ENCODE results near the gene TACSTD2. TPM values are rescaled to one million over a fixed set of nuclear protein-coding genes. Genes with fewer than 3 reads are reported as not detected.
"Not testable (repeated sequence)": the region's sequence is repeated elsewhere in the genome, so short reads cannot be mapped to it uniquely, and the experiment has no call there.

The TACSTD2 gene
- total RNA-seq, 1 experiment from 2014 or later, result 0.28 TPM

- Histone ChIP-seq H3K9me3 (ENCODE audit: control insufficient read depth, insufficient read depth, low read depth, low read length) (no peaks in the 10 kb centered on the region), H3K27me3 (ENCODE audit: control insufficient read depth, insufficient read depth, low read length) (peaks cover 11% of the 10 kb centered on the region), H3K4me1 (ENCODE audit: control insufficient read depth, insufficient read depth, low read length) (no peaks in the 10 kb centered on the region), H3K4me3 (ENCODE audit: low read depth in 2 of 2, low read length in 2 of 2) (no peak overlapping the region), H3K36me3 (ENCODE audit: control insufficient read depth, insufficient read depth, low read length) (no peaks in the 10 kb centered on the region), H3K27ac (ENCODE audit: low read length) (no peak overlapping the region)
- ATAC-seq (no peak), DNase-seq (ENCODE audit: low read depth, low spot score) (no peak)
- no TSS peak for BruUV-seq (replicated peaks)
- in situ Hi-C loops (cut with HindIII; ENCODE audit: low pct_unique_long_range_greater_than_20kb, low sequenced_read_pairs), result no loop called here
- no peak for TF ChIP-seq POLR2AphosphoS5 (IDR thresholded peaks at IDR 0.05; ENCODE audit: low read depth, low read length)
- TF ChIP-seq CTCF (IDR thresholded peaks at IDR 0.05), result no peak
- TF ChIP-seq REST (IDR thresholded peaks at IDR 0.05; ENCODE audit: insufficient read depth in 1 of 2, low read depth in 2 of 2, low read length in 1 of 2), result no peak
- TF ChIP-seq SIN3A (IDR thresholded peaks at IDR 0.05; ENCODE audit: borderline replicate concordance, insufficient read depth, low read depth, low read length), result no peak
- no peak for TF ChIP-seq TCF7L2 (IDR thresholded peaks at IDR 0.05; ENCODE audit: low read depth, low read length)
- intact Hi-C loops (cut with micrococcal nuclease; ENCODE audit: unreplicated experiment), result no loop called here
- ChIA-PET CTCF (no interaction called here), POLR2A (no interaction called here)
Measured at GRCh38 chr1:58566339-58566738, 10.7 kb downstream of the TACSTD2 start.

- H3K36me3 ChIP-seq (ENCODE audit: control insufficient read depth, insufficient read depth, low read length); intact Hi-C loops (cut with micrococcal nuclease; ENCODE audit: unreplicated experiment); in situ Hi-C loops (cut with HindIII; ENCODE audit: low pct_unique_long_range_greater_than_20kb, low sequenced_read_pairs); H3K27me3 ChIP-seq (ENCODE audit: control insufficient read depth, insufficient read depth, low read length); H3K4me1 ChIP-seq (ENCODE audit: control insufficient read depth, insufficient read depth, low read length); H3K4me3 ChIP-seq (ENCODE audit: low read depth in 2 of 2, low read length in 2 of 2); ATAC-seq; BruUV-seq (replicated peaks); CTCF ChIA-PET; H3K9me3 ChIP-seq (ENCODE audit: control insufficient read depth, insufficient read depth, low read depth, low read length); H3K27ac ChIP-seq (ENCODE audit: low read length); DNase-seq (ENCODE audit: low read depth, low spot score); POLR2A ChIA-PET: not testable (repeated sequence)
Measured at GRCh38 chr1:58563715-58564114, 13.3 kb downstream of the TACSTD2 start.

GRCh38 chr1:58561633-58562032 lies 15.4 kb downstream of the TACSTD2 start:
- no peak for DNase-seq (ENCODE audit: low read depth, low spot score)
- Histone ChIP-seq H3K27ac (ENCODE audit: low read length) (no peak overlapping the region), H3K36me3 (ENCODE audit: control insufficient read depth, insufficient read depth, low read length) (no peaks in the 10 kb centered on the region), H3K4me3 (ENCODE audit: low read depth in 2 of 2, low read length in 2 of 2) (no peak overlapping the region), H3K9me3 (ENCODE audit: control insufficient read depth, insufficient read depth, low read depth, low read length) (no peaks in the 10 kb centered on the region), H3K4me1 (ENCODE audit: control insufficient read depth, insufficient read depth, low read length) (no peaks in the 10 kb centered on the region), H3K27me3 (ENCODE audit: control insufficient read depth, insufficient read depth, low read length) (peaks cover 6% of the 10 kb centered on the region; the same call in 1 of the 2 replicates)
- in situ Hi-C loops (cut with HindIII; ENCODE audit: low pct_unique_long_range_greater_than_20kb, low sequenced_read_pairs), result no loop called here
- TF ChIP-seq TCF7L2 (IDR thresholded peaks at IDR 0.05; ENCODE audit: low read depth, low read length) (no peak), REST (IDR thresholded peaks at IDR 0.05; ENCODE audit: insufficient read depth in 1 of 2, low read depth in 2 of 2, low read length in 1 of 2) (no peak), SIN3A (IDR thresholded peaks at IDR 0.05; ENCODE audit: borderline replicate concordance, insufficient read depth, low read depth, low read length) (no peak), CTCF (IDR thresholded peaks at IDR 0.05) (no peak), POLR2AphosphoS5 (IDR thresholded peaks at IDR 0.05; ENCODE audit: low read depth, low read length) (no peak)
- ChIA-PET CTCF (no interaction called here), POLR2A (no interaction called here)
- no TSS peak for BruUV-seq (replicated peaks)
- intact Hi-C loops (cut with micrococcal nuclease; ENCODE audit: unreplicated experiment), result no loop called here
- ATAC-seq, result no peak

All from Panc1 (cell line).